ENCODE data around the gene DLG2.
"Not testable (repeated sequence)": the region's sequence is repeated elsewhere in the genome, so short reads cannot be mapped to it uniquely, and the experiment has no call there.

DLG2 gene

GRCh38 chr11:83809274-83809673 is 1817.9 kb downstream of the DLG2 start:
- DNase-seq = no peak

- no peak for DNase-seq
These were observed 1825.3 kb downstream of the DLG2 start for GRCh38 chr11:83801799-83802198.

- DNase-seq = no peak
These were observed 1833.8 kb downstream of the DLG2 start for GRCh38 chr11:83793310-83793709.

GRCh38 chr11:83791557-83791956 is 1835.6 kb downstream of the DLG2 start:
- DNase-seq = no peak

- DNase-seq = no peak
These were observed 1841.2 kb downstream of the DLG2 start for GRCh38 chr11:83785942-83786341.

GRCh38 chr11:83784419-83784818 is 1842.7 kb downstream of the DLG2 start:
- no peak for DNase-seq

GRCh38 chr11:83782329-83782728 is 1844.8 kb downstream of the DLG2 start:
- no peak for DNase-seq

GRCh38 chr11:83779876-83780275 is 1847.3 kb downstream of the DLG2 start:
- DNase-seq = no peak

GRCh38 chr11:83778596-83778995 is 1848.5 kb downstream of the DLG2 start:
- DNase-seq = no peak

GRCh38 chr11:83773950-83774880 is 1852.9 kb downstream of the DLG2 start:
- no peak for DNase-seq

GRCh38 chr11:83768489-83768888 is 1858.7 kb downstream of the DLG2 start:
- no peak for DNase-seq

- no peak for DNase-seq
These were observed 1860.2 kb downstream of the DLG2 start for GRCh38 chr11:83766932-83767331.

GRCh38 chr11:83764643-83765042 is 1862.5 kb downstream of the DLG2 start:
- no peak for DNase-seq

GRCh38 chr11:83760932-83761331 is 1866.2 kb downstream of the DLG2 start:
- no peak for DNase-seq

- DNase-seq = no peak
These were observed 1868.0 kb downstream of the DLG2 start for GRCh38 chr11:83759148-83759547.

GRCh38 chr11:83751041-83751440 is 1876.1 kb downstream of the DLG2 start:
- DNase-seq = no peak

GRCh38 chr11:83746921-83747585 is 1880.1 kb downstream of the DLG2 start:
- DNase-seq = no peak

GRCh38 chr11:83744620-83745192 is 1882.4 kb downstream of the DLG2 start:
- DNase-seq = no peak

- DNase-seq = no peak
These were observed 1890.5 kb downstream of the DLG2 start for GRCh38 chr11:83736684-83737083.

- no peak for DNase-seq
These were observed 1893.0 kb downstream of the DLG2 start for GRCh38 chr11:83734120-83734519.

GRCh38 chr11:83731288-83731687 is 1895.9 kb downstream of the DLG2 start:
- DNase-seq = not testable (repeated sequence)

- no peak for DNase-seq
These were observed 1898.9 kb downstream of the DLG2 start for GRCh38 chr11:83728281-83728680.

- DNase-seq = no peak
These were observed 1899.9 kb downstream of the DLG2 start for GRCh38 chr11:83727251-83727650.

GRCh38 chr11:83726316-83726715 is 1900.8 kb downstream of the DLG2 start:
- DNase-seq = no peak

Data from activated CD8-positive, alpha-beta memory T cell treated with anti-CD3 and anti-CD28 coated beads for 24 hours (primary cell).